ENCODE data around the gene IFT172.

IFT172 gene

DNA sequence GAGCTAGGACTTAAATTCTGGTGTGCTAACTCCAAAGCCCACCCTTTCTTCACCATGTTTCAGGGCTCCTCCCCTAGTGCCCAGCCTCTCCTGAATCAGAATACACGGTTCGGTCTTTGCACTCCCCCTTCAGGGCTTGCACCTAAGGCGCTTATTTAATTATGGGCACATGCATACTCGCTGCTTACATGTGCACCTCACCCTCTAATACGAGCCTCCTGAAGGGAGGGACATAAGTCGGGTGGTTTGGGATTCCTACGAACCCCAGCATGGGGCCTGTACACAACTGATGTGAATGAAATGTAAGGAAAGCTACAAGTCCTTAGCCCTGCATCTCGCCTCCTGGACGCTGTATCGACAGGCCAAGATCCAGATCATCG, 435 bp downstream of the IFT172 start:
- Histone ChIP-seq H3K27me3 (ENCODE audit: low read length) (no peaks in the 10 kb centered on the region), H4K20me1 (ENCODE audit: low read depth, low read length) (no peaks in the 10 kb centered on the region), H2AFZ (ENCODE audit: low read depth, low read length, severe bottlenecking) (peak overlapping the region; percentile 71), H3K4me2 (ENCODE audit: low read depth, low read length, poor library complexity, severe bottlenecking) (peak overlapping the region; percentile 87), H3K9me2 (replicated peaks; ENCODE audit: insufficient read depth, low read length) (no peaks in the 10 kb centered on the region), H3K4me3 (ENCODE audit: insufficient read depth, low read length, poor library complexity, severe bottlenecking) (peak overlapping the region; percentile 67), H3K9me3 (ENCODE audit: insufficient read depth, low read length) (no peaks in the 10 kb centered on the region), H3K27ac (ENCODE audit: low read depth, low read length) (no peak overlapping the region), H3K79me2 (ENCODE audit: insufficient read depth, low read length) (no peaks in the 10 kb centered on the region), H3K36me3 (ENCODE audit: low read length) (no peaks in the 10 kb centered on the region), H3F3A (ENCODE audit: insufficient read depth) (peaks cover 4% of the 10 kb centered on the region; the same call in 1 of the 2 replicates), H3K9ac (ENCODE audit: low read length) (peak overlapping the region; percentile 47)
- TF ChIP-seq, protein P1, sequence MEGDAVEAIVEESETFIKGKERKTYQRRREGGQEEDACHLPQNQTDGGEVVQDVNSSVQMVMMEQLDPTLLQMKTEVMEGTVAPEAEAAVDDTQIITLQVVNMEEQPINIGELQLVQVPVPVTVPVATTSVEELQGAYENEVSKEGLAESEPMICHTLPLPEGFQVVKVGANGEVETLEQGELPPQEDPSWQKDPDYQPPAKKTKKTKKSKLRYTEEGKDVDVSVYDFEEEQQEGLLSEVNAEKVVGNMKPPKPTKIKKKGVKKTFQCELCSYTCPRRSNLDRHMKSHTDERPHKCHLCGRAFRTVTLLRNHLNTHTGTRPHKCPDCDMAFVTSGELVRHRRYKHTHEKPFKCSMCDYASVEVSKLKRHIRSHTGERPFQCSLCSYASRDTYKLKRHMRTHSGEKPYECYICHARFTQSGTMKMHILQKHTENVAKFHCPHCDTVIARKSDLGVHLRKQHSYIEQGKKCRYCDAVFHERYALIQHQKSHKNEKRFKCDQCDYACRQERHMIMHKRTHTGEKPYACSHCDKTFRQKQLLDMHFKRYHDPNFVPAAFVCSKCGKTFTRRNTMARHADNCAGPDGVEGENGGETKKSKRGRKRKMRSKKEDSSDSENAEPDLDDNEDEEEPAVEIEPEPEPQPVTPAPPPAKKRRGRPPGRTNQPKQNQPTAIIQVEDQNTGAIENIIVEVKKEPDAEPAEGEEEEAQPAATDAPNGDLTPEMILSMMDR (IDR thresholded peaks at IDR 0.05; ENCODE audit: insufficient read depth, low read length, poor library complexity, severe bottlenecking) = no peak
- TF ChIP-seq EZH2phosphoT487 (conservative IDR thresholded peaks at IDR 0.05; ENCODE audit: low read length) = no peak

- no peaks in the 10 kb centered on the region for H3K9me2 ChIP-seq (replicated peaks; ENCODE audit: insufficient read depth, low read length)
- no peak overlapping the region for H3K4me3 ChIP-seq (ENCODE audit: insufficient read depth, low read length, poor library complexity, severe bottlenecking)
- no peaks in the 10 kb centered on the region for H3F3A ChIP-seq (ENCODE audit: insufficient read depth)
- no peaks in the 10 kb centered on the region for H4K20me1 ChIP-seq (ENCODE audit: low read depth, low read length)
- no peak overlapping the region for H3K4me2 ChIP-seq (ENCODE audit: low read depth, low read length, poor library complexity, severe bottlenecking)
- no peak for TF ChIP-seq EZH2phosphoT487 (conservative IDR thresholded peaks at IDR 0.05; ENCODE audit: low read length)
- TF ChIP-seq, protein P1 (IDR thresholded peaks at IDR 0.05; ENCODE audit: insufficient read depth, low read length, poor library complexity, severe bottlenecking) = no peak
- no peaks in the 10 kb centered on the region for H3K36me3 ChIP-seq (ENCODE audit: low read length)
- no peaks in the 10 kb centered on the region for H3K27me3 ChIP-seq (ENCODE audit: low read length)
- no peak overlapping the region for H3K9ac ChIP-seq (ENCODE audit: low read length)
- no peak overlapping the region for H3K27ac ChIP-seq (ENCODE audit: low read depth, low read length)
- no peaks in the 10 kb centered on the region for H3K9me3 ChIP-seq (ENCODE audit: insufficient read depth, low read length)
- no peaks in the 10 kb centered on the region for H3K79me2 ChIP-seq (ENCODE audit: insufficient read depth, low read length)
- no peak overlapping the region for H2AFZ ChIP-seq (ENCODE audit: low read depth, low read length, severe bottlenecking)
These were observed 4.0 kb downstream of the IFT172 start for GRCh38 chr2:27485496-27485895.

- H3K9me3 ChIP-seq (ENCODE audit: insufficient read depth, low read length) = no peaks in the 10 kb centered on the region
- no peaks in the 10 kb centered on the region for H3K36me3 ChIP-seq (ENCODE audit: low read length)
- no peaks in the 10 kb centered on the region for H3K79me2 ChIP-seq (ENCODE audit: insufficient read depth, low read length)
- no peak overlapping the region for H2AFZ ChIP-seq (ENCODE audit: low read depth, low read length, severe bottlenecking)
- H3K27me3 ChIP-seq (ENCODE audit: low read length) = no peaks in the 10 kb centered on the region
- H3K4me3 ChIP-seq (ENCODE audit: insufficient read depth, low read length, poor library complexity, severe bottlenecking) = no peak overlapping the region
- H3K9ac ChIP-seq (ENCODE audit: low read length) = no peak overlapping the region
- H3K4me2 ChIP-seq (ENCODE audit: low read depth, low read length, poor library complexity, severe bottlenecking) = no peak overlapping the region
- TF ChIP-seq, protein P1 (IDR thresholded peaks at IDR 0.05; ENCODE audit: insufficient read depth, low read length, poor library complexity, severe bottlenecking) = no peak
- no peak for TF ChIP-seq EZH2phosphoT487 (conservative IDR thresholded peaks at IDR 0.05; ENCODE audit: low read length)
- H3K9me2 ChIP-seq (replicated peaks; ENCODE audit: insufficient read depth, low read length) = no peaks in the 10 kb centered on the region
- H3F3A ChIP-seq (ENCODE audit: insufficient read depth) = no peaks in the 10 kb centered on the region
- H4K20me1 ChIP-seq (ENCODE audit: low read depth, low read length) = no peaks in the 10 kb centered on the region
- H3K27ac ChIP-seq (ENCODE audit: low read depth, low read length) = no peak overlapping the region
These were observed 17.6 kb downstream of the IFT172 start for GRCh38 chr2:27471961-27472360.

Measured in SU-DHL-6 (cell line).